Naive B cell (primary cell): Measurements from ENCODE around the gene CHPT1. TPM values are rescaled to one million over a fixed set of nuclear protein-coding genes. Genes with fewer than 3 reads are reported as not detected.

ENCODE experiments used
- polyA plus RNA-seq, 6 donors: library from polyadenylated mRNA; unstranded; fragments of 300-500 nt; fragmentation: Illumina TruSeq; gene quantifications; one replicate each; pipeline ENCODE4 v1.2.3, GENCODE V29; 2021; ENCODE audit warnings: low read depth in 6 of 6

CHPT1 gene
- polyA plus RNA-seq, 6 donors from 2014 or later: 88.3 to 185 (median 105) TPM

Other genes starting within 250 kb of the CHPT1 start
- gene SPIC, start 222.3 kb upstream of the CHPT1 start, polyA plus RNA-seq: not detected
- not detected for gene MYBPC1, start 102.7 kb upstream of the CHPT1 start, polyA plus RNA-seq
- 1 to 10 TPM in 1 of 6 donors, under 1 TPM in 5; 0.74 to 1.6 (median 0.78) TPM for gene SYCP3, start 41.8 kb downstream of the CHPT1 start, polyA plus RNA-seq
- 10 to 100 TPM; 29.8 to 39.8 (median 33.7) TPM for gene GNPTAB, start 133.3 kb downstream of the CHPT1 start, polyA plus RNA-seq
- 1 to 10 TPM in 5 of 6 donors, not detected in 1; 3.2 to 7.5 (median 6.4) TPM for gene DRAM1, start 179.9 kb downstream of the CHPT1 start, polyA plus RNA-seq